ENCODE results near the gene URI1.

DNA sequence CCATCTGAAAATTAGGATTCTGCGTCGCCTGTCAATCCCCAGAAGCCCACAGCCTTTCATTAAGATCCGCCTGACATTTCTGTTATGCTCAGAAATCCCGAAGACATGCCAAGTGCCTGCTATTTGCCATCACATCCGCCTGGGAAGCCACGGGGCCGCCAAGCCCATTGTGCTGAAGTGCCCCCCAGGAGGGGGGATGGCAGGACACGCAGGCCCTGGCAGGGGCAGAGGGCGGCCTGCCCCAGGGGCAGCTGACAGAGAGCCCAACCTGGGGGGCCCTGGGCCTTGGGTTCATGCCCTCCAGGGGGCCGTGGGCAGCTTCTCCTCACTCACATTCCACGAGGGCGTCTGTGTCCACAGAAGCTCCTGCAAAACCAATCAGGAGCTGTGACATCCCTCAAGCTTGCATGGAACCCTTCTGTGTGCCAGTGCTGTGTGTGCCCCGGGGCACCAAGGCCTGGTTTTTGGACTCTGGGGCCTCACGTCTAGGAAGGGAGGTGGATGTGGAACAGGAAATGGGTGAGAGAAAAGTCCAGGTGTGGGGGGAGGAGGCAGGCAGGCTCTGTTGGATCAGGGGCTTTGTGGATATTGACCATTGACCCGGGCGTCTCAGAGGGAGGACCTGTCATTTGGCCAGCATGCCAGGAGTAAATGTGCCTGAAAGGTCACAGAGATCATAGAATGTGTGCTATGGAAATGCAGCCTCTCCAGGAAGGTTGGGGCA, 122.9 kb downstream of the URI1 start:
- TF ChIP-seq, protein P1, sequence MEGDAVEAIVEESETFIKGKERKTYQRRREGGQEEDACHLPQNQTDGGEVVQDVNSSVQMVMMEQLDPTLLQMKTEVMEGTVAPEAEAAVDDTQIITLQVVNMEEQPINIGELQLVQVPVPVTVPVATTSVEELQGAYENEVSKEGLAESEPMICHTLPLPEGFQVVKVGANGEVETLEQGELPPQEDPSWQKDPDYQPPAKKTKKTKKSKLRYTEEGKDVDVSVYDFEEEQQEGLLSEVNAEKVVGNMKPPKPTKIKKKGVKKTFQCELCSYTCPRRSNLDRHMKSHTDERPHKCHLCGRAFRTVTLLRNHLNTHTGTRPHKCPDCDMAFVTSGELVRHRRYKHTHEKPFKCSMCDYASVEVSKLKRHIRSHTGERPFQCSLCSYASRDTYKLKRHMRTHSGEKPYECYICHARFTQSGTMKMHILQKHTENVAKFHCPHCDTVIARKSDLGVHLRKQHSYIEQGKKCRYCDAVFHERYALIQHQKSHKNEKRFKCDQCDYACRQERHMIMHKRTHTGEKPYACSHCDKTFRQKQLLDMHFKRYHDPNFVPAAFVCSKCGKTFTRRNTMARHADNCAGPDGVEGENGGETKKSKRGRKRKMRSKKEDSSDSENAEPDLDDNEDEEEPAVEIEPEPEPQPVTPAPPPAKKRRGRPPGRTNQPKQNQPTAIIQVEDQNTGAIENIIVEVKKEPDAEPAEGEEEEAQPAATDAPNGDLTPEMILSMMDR (IDR thresholded peaks at IDR 0.05), result no peak
- no peak for TF ChIP-seq ZFX (IDR thresholded peaks at IDR 0.05; ENCODE audit: borderline replicate concordance)
